ENCODE measurements around the gene R3HCC1L.
"Not testable (repeated sequence)": the region's sequence is repeated elsewhere in the genome, so short reads cannot be mapped to it uniquely, and the experiment has no call there.

- not testable (repeated sequence) for TF ChIP-seq CTCF, POLR2A (IDR thresholded peaks at IDR 0.05)
Measured at GRCh38 chr10:98152778-98153177, 18.3 kb downstream of the R3HCC1L start.

Data from Peyer's patch (tissue), 4 donors.